Activated T-cell treated with anti-CD3 and anti-CD28 coated beads, Interleukin-2, amount 50 U/mL, for 48 hours (primary cell): ENCODE data around the gene GLYATL1B.
"Not testable (repeated sequence)": the region's sequence is repeated elsewhere in the genome, so short reads cannot be mapped to it uniquely, and the experiment has no call there.

ENCODE experiments used
- DNase-seq, 2 experiments: peaks; one replicate each; pipeline ENCODE4 v3.0.0-alpha.2; 2020

Gene GLYATL1B

GRCh38 chr11:59086007-59086406, at the start of gene GLYATL1B:
GLYATL1B (plus strand) TSS chr11:59086307; CDS start chr11:59086307, 0 bp downstream.
- not testable (repeated sequence) for DNase-seq

GRCh38 chr11:59036542-59036941, 49.6 kb upstream of the GLYATL1B start:
- not testable (repeated sequence) for DNase-seq

- not testable (repeated sequence) for DNase-seq
These were observed 48.7 kb upstream of the GLYATL1B start for GRCh38 chr11:59037434-59037833.

- DNase-seq = no peak
These were observed 45.5 kb upstream of the GLYATL1B start for GRCh38 chr11:59040607-59041006.

GRCh38 chr11:59051383-59051782, 34.7 kb upstream of the GLYATL1B start:
- DNase-seq = not testable (repeated sequence)

- DNase-seq = not testable (repeated sequence)
These were observed 33.8 kb upstream of the GLYATL1B start for GRCh38 chr11:59052355-59052754.

- DNase-seq = peak; percentile 86 to 89
These were observed 32.7 kb upstream of the GLYATL1B start for GRCh38 chr11:59053387-59053786.

- DNase-seq = peak; percentile 94 to 98
These were observed 27.7 kb upstream of the GLYATL1B start for GRCh38 chr11:59058120-59059033.

GRCh38 chr11:59060096-59060495, 26.0 kb upstream of the GLYATL1B start:
- not testable (repeated sequence) for DNase-seq

- no peak for DNase-seq
These were observed 23.2 kb upstream of the GLYATL1B start for GRCh38 chr11:59062602-59063529.

- not testable (repeated sequence) for DNase-seq
These were observed 21.9 kb upstream of the GLYATL1B start for GRCh38 chr11:59063996-59064727.

- DNase-seq = no peak
These were observed 17.0 kb upstream of the GLYATL1B start for GRCh38 chr11:59069087-59069486.

GRCh38 chr11:59076876-59077571, 9.1 kb upstream of the GLYATL1B start:
- no peak for DNase-seq

GRCh38 chr11:59078435-59078834, 7.7 kb upstream of the GLYATL1B start:
- DNase-seq = no peak

- no peak for DNase-seq
These were observed 7.0 kb upstream of the GLYATL1B start for GRCh38 chr11:59079086-59079485.

- not testable (repeated sequence) for DNase-seq
These were observed 5.7 kb upstream of the GLYATL1B start for GRCh38 chr11:59080421-59080820.

GRCh38 chr11:59081430-59082020, 4.6 kb upstream of the GLYATL1B start:
- DNase-seq = not testable (repeated sequence)

- DNase-seq = no peak
These were observed 2.1 kb downstream of the GLYATL1B start for GRCh38 chr11:59088162-59088561.

GRCh38 chr11:59093576-59093975, 7.5 kb downstream of the GLYATL1B start:
- not testable (repeated sequence) for DNase-seq

GRCh38 chr11:59095225-59095624, 9.1 kb downstream of the GLYATL1B start:
- not testable (repeated sequence) for DNase-seq

GRCh38 chr11:59095972-59096575, 10.0 kb downstream of the GLYATL1B start:
- DNase-seq = not testable (repeated sequence)
